ENCODE results near the gene NEK5. TPM values are rescaled to one million over a fixed set of nuclear protein-coding genes. Genes with fewer than 3 reads are reported as not detected.

Gene NEK5
- total RNA-seq, 2 donors from 2014 or later: 1.2 to 2.3 TPM

- 94% methylated on average over 1 of the region's 1 CpG for WGBS
- Histone ChIP-seq H3K4me3 (no peak overlapping the region), H3K9me3 (no peaks in the 10 kb centered on the region), H3K27ac (no peak overlapping the region), H3K4me1 (replicated peaks) (no peaks in the 10 kb centered on the region), H3K36me3 (no peaks in the 10 kb centered on the region), H3K27me3 (replicated peaks; ENCODE audit: insufficient read depth) (no peaks in the 10 kb centered on the region)
- TF ChIP-seq, protein P1, sequence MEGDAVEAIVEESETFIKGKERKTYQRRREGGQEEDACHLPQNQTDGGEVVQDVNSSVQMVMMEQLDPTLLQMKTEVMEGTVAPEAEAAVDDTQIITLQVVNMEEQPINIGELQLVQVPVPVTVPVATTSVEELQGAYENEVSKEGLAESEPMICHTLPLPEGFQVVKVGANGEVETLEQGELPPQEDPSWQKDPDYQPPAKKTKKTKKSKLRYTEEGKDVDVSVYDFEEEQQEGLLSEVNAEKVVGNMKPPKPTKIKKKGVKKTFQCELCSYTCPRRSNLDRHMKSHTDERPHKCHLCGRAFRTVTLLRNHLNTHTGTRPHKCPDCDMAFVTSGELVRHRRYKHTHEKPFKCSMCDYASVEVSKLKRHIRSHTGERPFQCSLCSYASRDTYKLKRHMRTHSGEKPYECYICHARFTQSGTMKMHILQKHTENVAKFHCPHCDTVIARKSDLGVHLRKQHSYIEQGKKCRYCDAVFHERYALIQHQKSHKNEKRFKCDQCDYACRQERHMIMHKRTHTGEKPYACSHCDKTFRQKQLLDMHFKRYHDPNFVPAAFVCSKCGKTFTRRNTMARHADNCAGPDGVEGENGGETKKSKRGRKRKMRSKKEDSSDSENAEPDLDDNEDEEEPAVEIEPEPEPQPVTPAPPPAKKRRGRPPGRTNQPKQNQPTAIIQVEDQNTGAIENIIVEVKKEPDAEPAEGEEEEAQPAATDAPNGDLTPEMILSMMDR (IDR thresholded peaks at IDR 0.05): no peak
- TF ChIP-seq POLR2A (IDR thresholded peaks at IDR 0.05) (no peak), POLR2AphosphoS5 (IDR thresholded peaks at IDR 0.05) (no peak)
- no peak for DNase-seq (ENCODE audit: low spot score)
- intact Hi-C loops (cut with DNase I): no loop called here
Observed at GRCh38 chr13:52027832-52028231, 101.0 kb downstream of the NEK5 start.

DNA sequence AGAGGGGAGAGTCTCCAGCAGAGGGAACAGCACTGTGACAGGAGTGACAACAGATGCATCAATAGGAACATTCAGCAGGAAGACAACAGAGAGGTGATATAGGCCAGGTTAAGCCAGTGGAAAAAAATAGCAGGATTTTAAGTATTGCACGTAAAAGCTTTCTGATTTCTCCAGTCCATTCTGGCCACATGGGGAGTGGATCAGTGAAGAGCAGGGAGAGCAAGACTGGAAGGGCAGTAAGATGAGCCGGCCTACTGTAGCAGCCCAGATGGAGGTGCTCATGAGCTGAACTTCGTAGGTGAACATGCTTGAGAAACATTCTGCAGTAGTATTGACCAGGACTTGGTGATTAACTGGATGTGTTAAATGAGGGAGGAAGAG is 102.6 kb downstream of the NEK5 start:
- H3K36me3 ChIP-seq: no peaks in the 10 kb centered on the region
- TF ChIP-seq POLR2AphosphoS5 (IDR thresholded peaks at IDR 0.05) (no peak), POLR2A (IDR thresholded peaks at IDR 0.05) (no peak)
- TF ChIP-seq, protein P1 (IDR thresholded peaks at IDR 0.05): no peak
- intact Hi-C loops (cut with DNase I): no loop called here
- no peak overlapping the region for H3K27ac ChIP-seq
- DNase-seq (ENCODE audit: low spot score): no peak
- H3K27me3 ChIP-seq (replicated peaks; ENCODE audit: insufficient read depth): no peaks in the 10 kb centered on the region
- no peaks in the 10 kb centered on the region for H3K9me3 ChIP-seq
- WGBS: 83% methylated on average over 3 of the region's 3 CpGs
- H3K4me3 ChIP-seq: no peak overlapping the region
- no peaks in the 10 kb centered on the region for H3K4me1 ChIP-seq (replicated peaks)

DNA sequence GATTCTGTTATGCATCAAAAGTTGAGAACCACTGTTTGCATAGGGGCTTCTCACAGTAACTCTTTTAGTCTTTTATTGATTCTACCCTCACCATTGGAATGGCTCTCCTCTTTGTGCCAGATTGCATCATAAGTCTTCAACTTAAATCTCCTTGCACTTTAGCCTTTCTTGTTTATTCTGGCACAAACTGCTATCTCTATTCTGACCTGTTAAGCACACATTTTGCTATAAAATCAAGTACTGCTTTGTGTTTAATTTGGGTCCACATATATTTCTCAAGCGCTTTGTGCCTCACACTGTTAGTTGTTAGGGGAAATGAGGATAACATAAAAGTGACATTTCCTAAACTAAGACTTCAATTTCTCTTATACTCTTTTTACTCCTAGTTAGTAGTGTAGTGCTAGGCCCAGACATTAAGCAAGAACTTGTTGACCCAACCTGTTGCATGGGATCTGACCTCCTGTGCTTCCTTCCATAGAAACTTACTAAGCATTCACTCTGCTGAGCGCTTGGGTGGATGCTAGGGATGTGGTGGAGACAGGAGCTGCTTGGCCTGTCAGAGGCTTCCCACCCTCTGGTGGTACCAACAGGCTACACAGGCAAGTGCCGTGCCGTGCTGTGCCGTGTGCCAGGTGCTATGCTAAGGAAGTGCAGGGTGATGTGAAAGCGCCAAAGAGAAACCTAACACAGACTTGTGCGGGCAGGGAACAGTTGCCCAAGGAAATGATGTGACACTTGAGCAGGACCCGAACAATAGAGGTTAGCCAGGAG is 103.2 kb downstream of the NEK5 start:
- no peak overlapping the region for H3K4me3 ChIP-seq
- no peaks in the 10 kb centered on the region for H3K9me3 ChIP-seq
- TF ChIP-seq, protein P1 (IDR thresholded peaks at IDR 0.05): no peak
- TF ChIP-seq POLR2AphosphoS5 (IDR thresholded peaks at IDR 0.05) (no peak), POLR2A (IDR thresholded peaks at IDR 0.05) (no peak)
- no peak overlapping the region for H3K27ac ChIP-seq
- no peaks in the 10 kb centered on the region for H3K27me3 ChIP-seq (replicated peaks; ENCODE audit: insufficient read depth)
- H3K36me3 ChIP-seq: no peaks in the 10 kb centered on the region
- WGBS: 76% methylated on average over 8 of the region's 8 CpGs
- DNase-seq (ENCODE audit: low spot score): no peak
- intact Hi-C loops (cut with DNase I): no loop called here
- H3K4me1 ChIP-seq (replicated peaks): no peaks in the 10 kb centered on the region

GRCh38 chr13:52024481-52024880 is 104.4 kb downstream of the NEK5 start, which contains the start of gene UTP14C:
Gene UTP14C (plus strand): TSS chr13:52024691. CDS start chr13:52028805, 4,114 bp downstream.
- intact Hi-C loops (cut with DNase I): no loop called here
- Histone ChIP-seq H3K27ac (no peak within 1 kb of the TSS), H3K4me3 (no peak within 1 kb of the TSS), H3K36me3 (no peaks in the 10 kb centered on the region), H3K9me3 (no peaks in the 10 kb centered on the region), H3K4me1 (replicated peaks) (no peaks in the 10 kb centered on the region), H3K27me3 (replicated peaks; ENCODE audit: insufficient read depth) (no peaks in the 10 kb centered on the region)
- DNase-seq (ENCODE audit: low spot score): no peak
- WGBS: 99% methylated on average over 3 of the region's 3 CpGs
- TF ChIP-seq POLR2A (IDR thresholded peaks at IDR 0.05): no peak
- no peak for TF ChIP-seq POLR2AphosphoS5 (IDR thresholded peaks at IDR 0.05)
- TF ChIP-seq, protein P1 (IDR thresholded peaks at IDR 0.05): no peak

- H3K4me3 ChIP-seq: no peak overlapping the region
- 93% methylated on average over 2 of the region's 2 CpGs for WGBS
- no peak for DNase-seq (ENCODE audit: low spot score)
- no peaks in the 10 kb centered on the region for H3K27me3 ChIP-seq (replicated peaks; ENCODE audit: insufficient read depth)
- intact Hi-C loops (cut with DNase I): no loop called here
- no peaks in the 10 kb centered on the region for H3K4me1 ChIP-seq (replicated peaks)
- H3K9me3 ChIP-seq: no peaks in the 10 kb centered on the region
- no peak for TF ChIP-seq POLR2AphosphoS5 (IDR thresholded peaks at IDR 0.05)
- TF ChIP-seq, protein P1 (IDR thresholded peaks at IDR 0.05): no peak
- TF ChIP-seq POLR2A (IDR thresholded peaks at IDR 0.05): no peak
- H3K36me3 ChIP-seq: no peaks in the 10 kb centered on the region
- no peak overlapping the region for H3K27ac ChIP-seq
Observed at GRCh38 chr13:52022356-52022755, 106.5 kb downstream of the NEK5 start.

Measured in prostate gland (tissue), 2 donors.